HG03108 (cell line): ENCODE results near the gene RHOD.

Source experiments
- ATAC-seq: cut with Tn5 transposase; IDR thresholded peaks from one replicate; pipeline ENCODE4 v1.9.1; 2021; ENCODE audit warnings: moderate library complexity; ENCODE audit not compliant: unreplicated experiment

Gene RHOD

GRCh38 chr11:67056267-67057204, at the start of gene RHOD:
Gene RHOD (plus strand): TSS chr11:67056847. CDS start chr11:67056903, 56 bp downstream.
- no peak for ATAC-seq

DNA sequence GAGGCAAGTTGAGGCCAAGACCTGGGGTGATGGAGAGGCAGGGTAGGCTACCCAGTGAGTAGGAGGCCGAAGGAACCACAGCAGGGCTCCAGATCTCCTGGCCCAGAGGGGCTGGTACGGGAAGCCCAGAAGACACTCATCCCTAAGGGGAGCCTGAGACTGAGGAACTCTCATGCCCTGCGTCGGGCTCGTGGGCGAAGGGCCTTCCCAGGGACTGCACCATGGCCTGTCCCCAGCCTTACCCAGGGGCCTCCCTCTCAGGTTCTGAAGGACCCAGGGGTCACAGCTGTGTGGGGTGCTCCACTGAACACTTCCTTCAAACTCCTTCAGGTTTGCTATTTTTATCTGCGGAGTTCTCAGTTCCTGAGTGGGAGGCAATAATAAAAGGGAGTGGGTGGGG, 49.5 kb upstream of the RHOD start:
- no peak for ATAC-seq

GRCh38 chr11:67010296-67010905, 46.2 kb upstream of the RHOD start:
- no peak for ATAC-seq

DNA sequence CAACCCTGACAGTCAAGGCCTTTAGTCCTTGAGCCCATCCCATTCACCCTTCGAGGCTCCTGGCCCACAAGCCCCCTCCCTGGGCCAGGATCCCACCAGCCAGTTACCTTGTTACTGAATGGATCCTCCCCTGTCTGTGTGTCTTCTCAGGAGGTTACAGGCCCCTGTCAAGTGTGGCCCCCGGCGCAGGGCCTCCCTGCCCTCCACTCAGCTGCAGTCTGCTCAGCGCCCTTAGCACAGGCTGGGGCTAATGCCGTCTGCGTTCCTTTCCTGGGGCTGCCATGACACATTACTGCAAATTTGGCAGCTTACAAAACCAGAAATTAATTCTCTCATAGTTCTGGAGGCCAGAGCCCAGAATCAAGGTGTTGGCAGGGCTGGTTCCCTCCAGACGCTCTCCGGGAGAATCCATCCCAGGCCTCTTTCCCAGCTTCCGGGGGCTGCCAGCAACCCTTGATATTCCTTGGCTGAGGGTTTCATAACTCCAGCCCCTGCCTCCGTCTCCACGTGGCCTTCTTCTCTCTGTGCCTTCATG, 43.1 kb upstream of the RHOD start:
- ATAC-seq = no peak

DNA sequence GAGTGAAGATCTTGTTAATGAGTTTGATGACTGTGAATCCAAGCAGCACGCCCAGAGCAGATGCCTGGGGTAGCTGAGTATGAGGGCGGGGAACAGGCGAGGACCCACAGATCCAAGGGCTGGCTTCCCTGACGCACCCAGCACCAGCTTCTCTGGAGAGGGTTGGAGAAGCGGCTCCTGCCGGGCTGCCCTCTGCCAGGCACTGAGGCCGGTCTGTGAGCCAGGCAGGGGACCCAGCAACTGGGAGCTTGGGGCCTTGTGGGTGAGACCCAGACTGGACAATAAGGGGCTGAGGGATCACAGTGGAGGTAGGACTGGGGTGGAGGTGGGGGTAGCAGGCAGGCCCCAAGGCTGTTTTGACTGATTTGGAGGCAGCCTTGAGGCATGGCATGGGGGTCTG, 42.3 kb upstream of the RHOD start:
- no peak for ATAC-seq

DNA sequence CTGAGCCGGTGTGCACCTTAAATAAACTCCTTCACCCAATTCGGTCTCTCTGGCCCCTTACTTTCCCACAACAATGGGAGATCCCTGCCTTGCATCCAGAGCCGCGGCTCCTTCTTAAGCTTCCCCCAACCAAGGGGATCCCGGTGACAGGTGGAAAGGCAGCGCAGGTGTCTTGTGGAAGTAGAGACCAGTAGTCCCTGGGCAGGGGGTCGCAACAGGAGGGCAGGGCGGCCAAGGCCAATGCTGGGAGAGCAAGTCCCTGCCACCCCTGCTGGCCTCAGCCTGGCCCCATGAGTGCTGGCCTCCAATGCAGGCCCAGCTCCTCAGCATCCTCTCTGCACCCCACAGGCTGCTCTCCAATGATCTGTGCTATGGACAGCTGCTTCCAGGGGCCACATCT, 41.6 kb upstream of the RHOD start:
- ATAC-seq = no peak

GRCh38 chr11:67016550-67016949, 40.1 kb upstream of the RHOD start:
- ATAC-seq = no peak

DNA sequence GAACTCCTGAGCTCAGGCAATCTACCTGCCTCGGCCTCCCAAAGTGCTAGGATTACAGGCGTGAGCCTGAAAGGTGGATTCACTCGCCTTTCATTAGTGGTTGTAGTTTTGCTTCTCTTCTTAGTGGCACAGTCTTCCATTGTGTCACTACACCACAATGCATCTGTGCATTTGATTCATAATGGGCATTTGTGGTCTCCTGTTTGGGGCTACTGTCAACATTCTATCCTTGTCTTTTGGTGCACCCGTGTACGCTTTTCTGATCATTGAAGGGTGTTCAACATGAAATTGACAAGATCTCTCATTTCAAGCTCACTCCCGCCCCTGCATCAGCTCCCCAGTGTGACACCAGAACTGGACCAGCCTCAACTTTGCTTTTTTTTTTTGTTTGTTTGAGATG, 35.7 kb upstream of the RHOD start:
- no peak for ATAC-seq

DNA sequence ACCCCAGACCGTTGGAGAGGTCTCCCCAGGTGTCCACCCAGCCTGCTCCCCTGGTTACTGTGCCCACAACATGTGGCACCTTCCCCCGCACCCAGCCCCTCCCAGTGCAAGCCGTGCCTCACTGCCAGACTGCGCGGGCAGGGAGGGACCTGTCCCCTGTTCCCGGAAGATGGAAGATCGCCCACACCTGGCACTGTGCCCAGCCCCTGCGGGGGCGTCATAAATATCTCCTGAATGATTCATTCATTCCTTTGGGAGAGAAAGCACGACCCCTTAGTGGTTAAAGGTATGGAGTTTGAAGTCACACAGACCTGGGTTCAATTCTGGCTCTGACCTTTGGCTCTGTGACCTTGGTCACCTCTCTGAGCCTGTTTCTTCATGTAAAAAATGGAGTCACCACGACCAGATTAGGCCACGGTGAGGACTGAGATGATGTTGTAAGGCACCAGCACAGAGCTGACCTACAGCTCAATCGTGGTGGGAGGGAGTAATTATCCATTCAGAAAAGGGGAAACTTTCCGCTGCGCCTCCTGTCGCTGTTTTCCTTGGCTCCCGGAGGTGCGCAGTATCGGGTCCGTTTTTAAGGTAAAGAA, 34.2 kb upstream of the RHOD start:
- no peak for ATAC-seq

- no peak for ATAC-seq
These were observed 33.4 kb upstream of the RHOD start, which contains the start of gene SYT12 for GRCh38 chr11:67022961-67023956. Gene SYT12 (plus strand): TSS chr11:67023134. CDS start chr11:67030145, 7,011 bp downstream.

DNA sequence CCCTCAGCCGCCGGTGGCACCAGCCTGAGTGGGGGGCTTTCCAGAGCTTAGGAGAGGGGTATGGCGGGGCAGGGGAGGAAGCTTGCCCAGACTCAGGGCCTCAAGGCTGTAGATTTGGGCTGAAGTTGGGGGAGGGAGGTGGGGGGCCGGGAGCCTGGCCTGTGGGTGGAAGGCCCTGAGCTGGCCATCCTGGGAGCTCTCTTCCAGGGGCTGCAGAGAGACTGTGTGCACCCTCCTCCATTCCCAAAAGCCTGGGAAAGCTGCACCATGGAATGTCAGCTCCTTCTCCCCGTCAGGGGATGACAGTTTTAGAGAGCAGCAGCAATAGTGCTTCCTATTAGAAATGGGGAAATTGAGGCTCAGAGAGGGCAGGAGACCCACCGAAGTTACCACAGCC, 32.7 kb upstream of the RHOD start:
- no peak for ATAC-seq

GRCh38 chr11:67024410-67024809, 32.2 kb upstream of the RHOD start:
- ATAC-seq = no peak

DNA sequence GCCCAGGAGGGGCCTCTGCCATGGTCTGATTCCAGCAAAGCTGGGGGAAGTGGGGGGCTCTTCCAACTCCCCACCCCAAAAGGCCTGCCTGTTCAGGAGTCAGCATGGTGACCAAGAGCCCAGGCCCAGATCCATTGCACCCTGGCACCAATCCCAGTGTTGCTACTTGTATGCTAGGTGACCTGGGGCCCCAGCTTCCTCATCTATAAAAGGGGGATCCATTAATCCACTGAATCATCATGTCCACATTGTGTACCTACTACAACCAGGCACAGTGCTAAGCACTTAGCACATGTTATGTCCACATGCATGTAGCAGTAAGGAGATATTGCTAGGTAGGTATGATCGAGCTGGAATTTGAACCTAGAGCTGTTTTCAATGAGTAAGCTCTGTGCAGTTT, 31.7 kb upstream of the RHOD start:
- ATAC-seq = no peak

GRCh38 chr11:67025750-67026149, 30.9 kb upstream of the RHOD start:
- no peak for ATAC-seq

GRCh38 chr11:67026941-67027340, 29.7 kb upstream of the RHOD start:
- ATAC-seq = no peak

- ATAC-seq = no peak
These were observed 29.1 kb upstream of the RHOD start for GRCh38 chr11:67027483-67027930.

DNA sequence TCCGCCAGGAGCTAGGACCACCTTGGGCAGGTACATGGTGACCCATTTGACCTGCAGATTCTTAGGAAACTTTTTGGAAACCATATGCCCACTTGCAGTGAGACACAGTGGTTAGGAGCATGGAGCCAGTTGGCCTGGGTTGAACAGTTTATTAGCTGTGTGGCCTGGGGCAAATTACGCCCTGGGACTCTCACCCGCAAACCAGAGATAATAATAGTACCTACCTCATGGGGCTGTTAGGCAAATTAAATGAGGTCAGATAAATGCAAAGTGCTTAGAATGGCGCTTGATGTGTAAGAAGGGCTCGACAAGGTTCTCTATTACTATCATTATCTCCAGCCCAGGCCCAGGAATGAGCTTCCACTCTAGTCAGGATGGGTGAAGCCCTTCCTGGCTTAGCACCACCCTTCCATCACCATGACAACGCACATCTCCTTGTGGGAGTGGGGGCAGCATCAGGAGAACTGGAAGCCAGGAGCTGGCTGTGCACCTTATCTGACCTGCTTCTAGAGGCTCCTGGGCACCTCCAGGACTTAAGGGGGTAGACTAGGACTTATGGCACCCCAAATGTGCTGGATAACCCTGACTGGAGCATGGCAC, 28.6 kb upstream of the RHOD start:
- peak; percentile 46 for ATAC-seq

DNA sequence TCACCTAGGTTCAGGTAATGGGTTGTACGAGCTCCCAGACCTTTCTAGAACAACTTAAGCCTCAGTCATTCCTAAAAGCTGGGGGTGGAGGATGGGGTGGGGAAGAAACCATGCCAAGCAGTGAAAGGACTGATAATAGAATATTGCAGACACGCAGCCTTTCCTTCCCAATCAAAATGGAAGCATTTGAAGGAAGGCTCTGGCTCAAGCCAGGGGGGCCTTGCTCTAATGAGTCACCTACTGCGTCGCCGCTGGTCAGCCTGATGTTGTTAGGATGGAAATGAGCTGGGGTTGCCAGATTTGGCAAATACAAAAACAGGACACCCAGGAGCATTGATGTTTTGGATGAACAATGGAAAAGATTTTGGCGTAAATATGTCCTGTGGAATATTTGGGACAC, 27.5 kb upstream of the RHOD start:
- ATAC-seq = no peak

DNA sequence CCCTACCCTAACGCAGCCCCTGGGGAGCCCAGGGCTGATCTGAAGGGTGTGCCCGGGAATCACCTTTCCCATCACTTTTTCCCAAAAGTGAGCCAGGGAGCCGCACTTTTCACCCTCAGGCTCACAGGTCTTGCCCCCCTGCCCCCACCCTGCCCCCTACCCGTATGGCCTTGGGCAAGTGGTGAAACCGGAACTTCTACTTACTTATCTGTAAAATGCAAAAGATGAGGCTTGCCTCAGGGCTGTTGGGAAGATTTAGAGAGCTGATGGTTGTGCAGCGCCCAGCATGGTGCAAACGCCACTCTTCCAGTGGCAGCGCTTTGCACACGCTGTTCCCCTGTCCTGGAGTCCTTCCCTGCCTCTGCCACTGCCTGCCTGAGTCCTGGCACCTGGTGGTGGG, 25.7 kb upstream of the RHOD start:
- ATAC-seq = no peak
